Activated T-cell treated with anti-CD3 and anti-CD28 coated beads, Interleukin-2, amount 50 U/mL, for 4 hours (primary cell): Measurements from ENCODE around the gene SAMD5. TPM values are rescaled to one million over a fixed set of nuclear protein-coding genes. Genes with fewer than 3 reads are reported as not detected.

Experiments used
- ATAC-seq, 2 donors: fragments of 200-7000 bp; cut with Tn5 transposase; one replicate each; pipeline ENCODE4 v1.10.0; 2021
- DNase-seq: peaks from one replicate; pipeline ENCODE4 v3.0.0-alpha.2; 2020
- H3K27me3 Mint-ChIP-seq: one replicate; pipeline ENCODE4 v1.8.0; 2021; ENCODE audit warnings: low read depth, mixed read lengths
- H3K36me3 Mint-ChIP-seq: one replicate; pipeline ENCODE4 v1.8.0; 2022; ENCODE audit warnings: mixed read lengths; ENCODE audit not compliant: insufficient read depth
- H3K4me1 Mint-ChIP-seq: one replicate; pipeline ENCODE4 v1.8.0; 2021; ENCODE audit warnings: low read depth, mixed read lengths
- H3K4me3 Mint-ChIP-seq: one replicate; pipeline ENCODE4 v1.8.0; 2021; ENCODE audit warnings: mild to moderate bottlenecking, moderate library complexity, mixed read lengths
- H3K9me3 Mint-ChIP-seq: one replicate; pipeline ENCODE4 v1.8.0; 2021; ENCODE audit warnings: mixed read lengths
- total RNA-seq, 3 donors: library from RNA; stranded (reverse); gene quantifications; one replicate each; pipeline ENCODE4 v1.2.1, GENCODE V29; 2021

SAMD5 gene
- total RNA-seq, 3 donors from 2014 or later, result not detected

- no peaks in the 10 kb centered on the region for H3K36me3 Mint-ChIP-seq
- DNase-seq (no peak), ATAC-seq (no peak)
- H3K4me3 Mint-ChIP-seq, result no peak overlapping the region
- H3K9me3 Mint-ChIP-seq, result no peaks in the 10 kb centered on the region
- H3K27me3 Mint-ChIP-seq, result peaks cover 50% of the 10 kb centered on the region
- peaks cover 12% of the 10 kb centered on the region for H3K4me1 Mint-ChIP-seq
Observed at GRCh38 chr6:147509891-147510290, 1.4 kb downstream of the SAMD5 start.

DNA sequence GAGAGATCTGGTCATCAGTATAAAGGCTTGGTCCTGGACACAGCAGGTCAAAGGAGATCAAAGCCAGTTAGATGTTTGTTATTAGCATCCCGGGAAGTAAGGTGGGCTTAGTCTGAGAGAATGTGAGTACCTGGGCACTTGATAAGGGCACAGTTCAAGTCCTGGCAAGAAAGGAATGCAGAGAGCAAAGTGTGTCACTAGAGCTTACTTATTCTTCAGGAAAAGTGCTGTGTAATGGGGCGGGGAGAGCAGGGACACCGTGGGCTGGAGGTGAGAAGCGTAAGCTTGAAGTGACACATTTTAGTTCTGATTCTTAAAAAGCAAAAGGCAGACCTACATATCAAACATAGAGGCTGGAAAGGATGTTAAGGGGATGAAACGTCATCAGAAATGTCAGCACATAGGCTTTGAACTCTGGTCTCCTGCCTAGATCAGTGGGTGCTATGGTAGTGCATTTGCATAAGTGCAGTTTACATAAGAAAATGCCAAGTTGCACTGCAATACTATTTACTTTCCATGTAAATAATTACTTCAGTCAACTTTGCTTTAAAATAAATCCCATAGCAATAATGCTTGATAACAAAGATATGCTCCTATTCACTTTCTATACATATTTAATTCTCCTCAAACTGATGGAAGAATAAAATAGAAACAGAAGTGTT lies 2.6 kb downstream of the SAMD5 start:
- DNase-seq, result no peak
- H3K9me3 Mint-ChIP-seq, result no peaks in the 10 kb centered on the region
- H3K4me3 Mint-ChIP-seq, result no peak overlapping the region
- H3K27me3 Mint-ChIP-seq, result peaks cover 47% of the 10 kb centered on the region
- H3K36me3 Mint-ChIP-seq, result no peaks in the 10 kb centered on the region
- H3K4me1 Mint-ChIP-seq, result peaks cover 12% of the 10 kb centered on the region
- no peak for ATAC-seq

- Mint-ChIP-seq H3K4me3 (no peak overlapping the region), H3K27me3 (peaks cover 23% of the 10 kb centered on the region), H3K36me3 (no peaks in the 10 kb centered on the region), H3K9me3 (no peaks in the 10 kb centered on the region), H3K4me1 (no peaks in the 10 kb centered on the region)
- ATAC-seq (no peak), DNase-seq (no peak)
Observed at GRCh38 chr6:147514831-147515230, 6.3 kb downstream of the SAMD5 start.

GRCh38 chr6:147515327-147515726 lies 6.8 kb downstream of the SAMD5 start:
- Mint-ChIP-seq H3K9me3 (no peaks in the 10 kb centered on the region), H3K4me1 (no peaks in the 10 kb centered on the region), H3K36me3 (no peaks in the 10 kb centered on the region), H3K27me3 (peaks cover 18% of the 10 kb centered on the region), H3K4me3 (no peak overlapping the region)
- ATAC-seq (no peak), DNase-seq (no peak)

GRCh38 chr6:147522597-147522996 lies 14.1 kb downstream of the SAMD5 start:
- Mint-ChIP-seq H3K4me3 (no peak overlapping the region), H3K4me1 (no peaks in the 10 kb centered on the region), H3K9me3 (no peaks in the 10 kb centered on the region), H3K36me3 (no peaks in the 10 kb centered on the region), H3K27me3 (peaks cover 3% of the 10 kb centered on the region)
- DNase-seq (no peak), ATAC-seq (no peak)

DNA sequence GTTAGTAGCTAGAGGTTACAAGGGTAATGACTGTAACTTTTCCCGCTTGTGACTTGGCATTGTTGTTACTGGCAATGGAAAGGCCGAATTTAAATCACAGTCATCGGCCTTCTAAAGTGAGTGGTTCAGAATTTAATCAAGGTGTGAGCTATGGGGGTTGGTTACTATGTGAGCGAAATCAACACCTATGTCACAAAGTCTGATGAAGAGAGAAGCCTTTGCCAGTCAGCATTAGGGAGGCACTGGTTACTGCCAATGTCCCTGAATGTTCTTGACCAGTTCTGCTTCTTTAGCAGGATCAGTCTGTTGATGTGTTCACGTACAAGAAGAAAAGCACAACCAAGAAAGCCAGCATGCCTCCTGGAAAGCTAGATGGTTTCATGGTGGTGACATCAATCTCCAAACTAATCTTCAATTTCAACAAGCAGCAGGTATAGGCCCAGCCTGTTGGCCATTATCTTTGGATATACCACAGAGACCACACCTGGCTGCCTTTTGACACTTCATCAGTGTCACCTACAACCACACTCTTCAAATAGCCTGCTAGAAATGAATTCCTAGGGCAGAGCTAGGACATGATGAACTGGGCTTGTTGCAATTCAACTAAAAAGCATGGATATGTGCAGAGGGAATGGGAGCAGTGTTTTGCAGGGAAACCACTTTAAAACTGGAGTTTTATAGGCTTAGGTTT lies 17.2 kb downstream of the SAMD5 start:
- peaks cover 2% of the 10 kb centered on the region for H3K4me1 Mint-ChIP-seq
- ATAC-seq, result no peak
- DNase-seq, result no peak
- H3K36me3 Mint-ChIP-seq, result no peaks in the 10 kb centered on the region
- H3K27me3 Mint-ChIP-seq, result peaks cover 3% of the 10 kb centered on the region
- no peaks in the 10 kb centered on the region for H3K9me3 Mint-ChIP-seq
- H3K4me3 Mint-ChIP-seq, result no peak overlapping the region

DNA sequence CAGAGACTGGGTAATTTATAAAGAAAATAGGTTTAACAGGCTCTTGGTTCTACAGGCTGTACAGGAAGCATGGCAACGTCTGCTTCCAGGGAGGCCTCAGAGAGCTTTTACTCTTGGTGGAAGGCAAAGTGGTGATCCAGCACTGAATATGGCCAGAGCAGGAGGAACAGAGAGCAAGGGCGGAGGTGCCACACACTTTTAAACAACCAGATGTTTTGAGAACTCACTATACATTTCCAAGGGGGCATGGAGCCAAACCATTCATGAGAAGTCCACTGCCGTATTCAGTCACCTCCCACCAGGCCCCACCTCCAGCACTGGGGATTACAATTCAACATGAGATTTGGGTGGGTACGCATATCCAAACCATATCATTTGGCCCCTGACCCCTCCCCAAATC lies 18.7 kb downstream of the SAMD5 start:
- no peak overlapping the region for H3K4me3 Mint-ChIP-seq
- peaks cover 2% of the 10 kb centered on the region for H3K4me1 Mint-ChIP-seq
- H3K27me3 Mint-ChIP-seq, result peaks cover 3% of the 10 kb centered on the region
- no peaks in the 10 kb centered on the region for H3K36me3 Mint-ChIP-seq
- H3K9me3 Mint-ChIP-seq, result no peaks in the 10 kb centered on the region
- no peak for ATAC-seq
- no peak for DNase-seq

GRCh38 chr6:147528511-147529145 lies 20.1 kb downstream of the SAMD5 start:
- ATAC-seq (no peak), DNase-seq (no peak)
- no peaks in the 10 kb centered on the region for H3K9me3 Mint-ChIP-seq
- H3K4me3 Mint-ChIP-seq, result no peak overlapping the region
- H3K27me3 Mint-ChIP-seq, result peaks cover 14% of the 10 kb centered on the region
- no peaks in the 10 kb centered on the region for H3K36me3 Mint-ChIP-seq
- peaks cover 2% of the 10 kb centered on the region for H3K4me1 Mint-ChIP-seq

- ATAC-seq (no peak), DNase-seq (no peak)
- no peak overlapping the region for H3K4me3 Mint-ChIP-seq
- no peaks in the 10 kb centered on the region for H3K9me3 Mint-ChIP-seq
- peaks cover 11% of the 10 kb centered on the region for H3K27me3 Mint-ChIP-seq
- H3K36me3 Mint-ChIP-seq, result no peaks in the 10 kb centered on the region
- H3K4me1 Mint-ChIP-seq, result peaks cover 2% of the 10 kb centered on the region
Observed at GRCh38 chr6:147530132-147531060, 21.9 kb downstream of the SAMD5 start.

DNA sequence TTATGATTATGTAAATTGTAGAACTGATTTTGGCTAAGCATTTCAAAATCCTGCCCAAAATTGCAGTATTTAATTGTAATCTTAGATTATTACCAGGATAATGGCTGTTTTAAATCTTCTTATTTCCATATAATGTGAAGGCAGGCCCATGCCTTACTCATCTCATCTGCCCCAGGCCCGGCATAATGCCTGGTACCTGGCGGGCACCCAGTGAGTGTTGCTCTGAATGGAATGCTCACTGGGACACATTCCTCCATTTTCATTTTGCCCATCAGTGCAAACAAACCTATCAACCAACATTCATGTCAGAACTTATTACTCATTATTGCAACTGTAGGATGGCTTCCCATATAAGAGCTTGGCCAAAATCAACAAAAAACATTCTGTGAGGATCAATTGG lies 22.8 kb downstream of the SAMD5 start:
- H3K36me3 Mint-ChIP-seq, result no peaks in the 10 kb centered on the region
- no peak for ATAC-seq
- DNase-seq, result no peak

GRCh38 chr6:147534116-147534860 lies 25.8 kb downstream of the SAMD5 start:
- DNase-seq (no peak), ATAC-seq (no peak)
- Mint-ChIP-seq H3K4me1 (peaks cover 2% of the 10 kb centered on the region), H3K27me3 (peaks cover 11% of the 10 kb centered on the region), H3K9me3 (no peaks in the 10 kb centered on the region), H3K4me3 (no peak overlapping the region), H3K36me3 (no peaks in the 10 kb centered on the region)

More for the DNA sequence above, 22.8 kb downstream of the SAMD5 start:
- H3K4me3 Mint-ChIP-seq, result no peak overlapping the region
- peaks cover 2% of the 10 kb centered on the region for H3K4me1 Mint-ChIP-seq
- H3K9me3 Mint-ChIP-seq, result no peaks in the 10 kb centered on the region
- H3K27me3 Mint-ChIP-seq, result peaks cover 11% of the 10 kb centered on the region

DNA sequence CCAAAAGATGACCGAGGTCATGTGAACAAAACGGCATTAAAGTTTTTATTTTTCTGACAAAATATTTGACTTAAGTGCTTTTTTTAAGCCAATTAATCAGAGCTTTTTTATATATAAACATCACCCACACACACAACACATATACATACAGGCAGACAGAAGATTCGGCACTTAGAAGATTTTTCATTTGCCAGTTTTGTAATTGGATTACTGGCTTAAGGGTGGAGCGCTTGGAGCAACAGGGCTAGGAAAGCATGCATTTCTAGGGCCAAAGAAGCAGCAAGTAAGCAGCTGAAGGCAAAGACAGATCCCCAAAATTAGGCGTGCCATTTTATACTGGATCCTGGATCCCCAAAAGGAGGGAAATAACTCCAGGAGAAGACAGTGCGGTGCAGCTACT lies 30.3 kb downstream of the SAMD5 start:
- no peaks in the 10 kb centered on the region for H3K27me3 Mint-ChIP-seq

GRCh38 chr6:147540075-147540474 lies 31.6 kb downstream of the SAMD5 start:
- Mint-ChIP-seq H3K36me3 (no peaks in the 10 kb centered on the region), H3K27me3 (no peaks in the 10 kb centered on the region), H3K4me1 (no peaks in the 10 kb centered on the region), H3K4me3 (no peak overlapping the region), H3K9me3 (no peaks in the 10 kb centered on the region)
- no peak for ATAC-seq
- DNase-seq, result no peak

More for the DNA sequence above, 30.3 kb downstream of the SAMD5 start:
- ATAC-seq, result no peak
- Mint-ChIP-seq H3K4me3 (no peak overlapping the region), H3K36me3 (no peaks in the 10 kb centered on the region), H3K4me1 (no peaks in the 10 kb centered on the region), H3K9me3 (no peaks in the 10 kb centered on the region)
- no peak for DNase-seq
